ENCODE measurements around the gene RBBP7.

Gene RBBP7

GRCh38 chrX:16822723-16823122 lies 47.4 kb downstream of the RBBP7 start:
- H3K27ac ChIP-seq (ENCODE audit: low read length): no peak overlapping the region
- no peaks in the 10 kb centered on the region for H3K9me3 ChIP-seq (ENCODE audit: control insufficient read depth in 1 of 2, low read length in 2 of 2)
- H3K27me3 ChIP-seq (ENCODE audit: low read depth, low read length): no peaks in the 10 kb centered on the region
- H3K36me3 ChIP-seq (ENCODE audit: control insufficient read depth in 1 of 2, insufficient read depth in 2 of 2, low read length in 2 of 2): peaks cover 5 to 13% of the 10 kb centered on the region in 2 donors
- no peak overlapping the region for H3K4me3 ChIP-seq (ENCODE audit: low read depth in 1 of 2, low read length in 2 of 2)
- peaks cover 0 to 6% of the 10 kb centered on the region in 2 donors for H3K4me1 ChIP-seq (ENCODE audit: control insufficient read depth in 1 of 2, insufficient read depth in 2 of 2, low read length in 2 of 2)

GRCh38 chrX:16819634-16820033 lies 50.5 kb downstream of the RBBP7 start:
- no peaks in the 10 kb centered on the region for H3K4me1 ChIP-seq (ENCODE audit: control insufficient read depth in 1 of 2, insufficient read depth in 2 of 2, low read length in 2 of 2)
- no peaks in the 10 kb centered on the region for H3K9me3 ChIP-seq (ENCODE audit: control insufficient read depth in 1 of 2, low read length in 2 of 2)
- H3K4me3 ChIP-seq (ENCODE audit: low read depth in 1 of 2, low read length in 2 of 2): no peak overlapping the region
- peaks cover 5 to 13% of the 10 kb centered on the region in 2 donors for H3K36me3 ChIP-seq (ENCODE audit: control insufficient read depth in 1 of 2, insufficient read depth in 2 of 2, low read length in 2 of 2)
- H3K27ac ChIP-seq (ENCODE audit: low read length): no peak overlapping the region
- no peaks in the 10 kb centered on the region for H3K27me3 ChIP-seq (ENCODE audit: low read depth, low read length)

DNA sequence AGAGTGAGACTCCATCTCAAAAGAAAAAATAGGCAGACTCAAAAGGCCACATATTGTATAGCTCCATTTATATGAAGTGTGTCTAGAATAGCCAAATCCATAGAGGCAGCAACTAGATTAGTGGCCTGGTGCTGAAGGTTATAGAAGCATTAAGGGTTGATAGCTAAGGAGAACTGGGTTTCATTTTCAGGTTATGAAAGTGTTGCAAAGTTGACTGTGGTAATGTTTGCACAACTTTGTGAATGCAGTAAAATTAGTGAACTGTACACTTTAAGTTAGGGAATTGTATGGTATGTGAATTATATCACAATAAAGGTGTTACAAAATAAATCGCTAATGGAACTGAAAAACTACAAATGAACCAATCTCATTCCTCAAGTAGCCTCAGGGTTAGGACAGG lies 55.6 kb downstream of the RBBP7 start:
- Histone ChIP-seq H3K27ac (ENCODE audit: low read length) (no peak overlapping the region), H3K36me3 (ENCODE audit: control insufficient read depth in 1 of 2, insufficient read depth in 2 of 2, low read length in 2 of 2) (no peaks in the 10 kb centered on the region), H3K9me3 (ENCODE audit: control insufficient read depth in 1 of 2, low read length in 2 of 2) (no peaks in the 10 kb centered on the region), H3K4me3 (ENCODE audit: low read depth in 1 of 2, low read length in 2 of 2) (no peak overlapping the region), H3K27me3 (ENCODE audit: low read depth, low read length) (no peaks in the 10 kb centered on the region), H3K4me1 (ENCODE audit: control insufficient read depth in 1 of 2, insufficient read depth in 2 of 2, low read length in 2 of 2) (no peaks in the 10 kb centered on the region)

- Histone ChIP-seq H3K27me3 (ENCODE audit: low read depth, low read length) (no peaks in the 10 kb centered on the region), H3K27ac (ENCODE audit: low read length) (peak overlapping the region; percentile 39), H3K4me3 (ENCODE audit: low read depth in 1 of 2, low read length in 2 of 2) (peak overlapping the region; percentile 54 to 61), H3K36me3 (ENCODE audit: control insufficient read depth in 1 of 2, insufficient read depth in 2 of 2, low read length in 2 of 2) (no peaks in the 10 kb centered on the region), H3K9me3 (ENCODE audit: control insufficient read depth in 1 of 2, low read length in 2 of 2) (no peaks in the 10 kb centered on the region), H3K4me1 (ENCODE audit: control insufficient read depth in 1 of 2, insufficient read depth in 2 of 2, low read length in 2 of 2) (peaks cover 0 to 5% of the 10 kb centered on the region in 2 donors)
These were observed 62.1 kb downstream of the RBBP7 start for GRCh38 chrX:16807976-16808542.

DNA sequence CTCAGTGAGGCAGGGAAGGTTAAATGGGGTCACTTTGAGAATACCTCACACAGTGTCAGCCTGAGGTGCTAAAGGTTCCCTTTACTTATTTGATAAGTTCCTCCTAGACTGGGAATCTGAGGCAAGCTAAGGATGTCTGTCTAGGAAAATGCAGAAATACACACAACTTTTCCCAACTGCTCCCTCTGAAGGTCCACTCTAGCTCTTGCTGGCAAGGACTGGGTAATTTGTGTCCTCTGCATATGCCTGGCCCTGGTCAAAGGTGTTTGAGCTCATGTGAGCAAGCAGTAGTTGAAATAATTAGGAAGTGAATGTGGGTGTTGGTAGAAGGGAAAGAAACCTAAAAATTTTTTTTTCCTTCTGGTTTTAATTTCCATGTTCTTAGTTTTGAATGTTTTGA lies 62.6 kb downstream of the RBBP7 start:
- no peaks in the 10 kb centered on the region for H3K27me3 ChIP-seq (ENCODE audit: low read depth, low read length)
- H3K9me3 ChIP-seq (ENCODE audit: control insufficient read depth in 1 of 2, low read length in 2 of 2): no peaks in the 10 kb centered on the region
- H3K27ac ChIP-seq (ENCODE audit: low read length): peak overlapping the region; percentile 9
- no peaks in the 10 kb centered on the region for H3K36me3 ChIP-seq (ENCODE audit: control insufficient read depth in 1 of 2, insufficient read depth in 2 of 2, low read length in 2 of 2)
- peak overlapping the region; percentile 54 to 61 for H3K4me3 ChIP-seq (ENCODE audit: low read depth in 1 of 2, low read length in 2 of 2)
- peaks cover 0 to 5% of the 10 kb centered on the region in 2 donors for H3K4me1 ChIP-seq (ENCODE audit: control insufficient read depth in 1 of 2, insufficient read depth in 2 of 2, low read length in 2 of 2)

GRCh38 chrX:16804923-16805464 lies 65.2 kb downstream of the RBBP7 start:
- H3K9me3 ChIP-seq (ENCODE audit: control insufficient read depth in 1 of 2, low read length in 2 of 2): no peaks in the 10 kb centered on the region
- H3K36me3 ChIP-seq (ENCODE audit: control insufficient read depth in 1 of 2, insufficient read depth in 2 of 2, low read length in 2 of 2): no peaks in the 10 kb centered on the region
- H3K27me3 ChIP-seq (ENCODE audit: low read depth, low read length): no peaks in the 10 kb centered on the region
- H3K4me1 ChIP-seq (ENCODE audit: control insufficient read depth in 1 of 2, insufficient read depth in 2 of 2, low read length in 2 of 2): peaks cover 0 to 5% of the 10 kb centered on the region in 2 donors
- H3K4me3 ChIP-seq (ENCODE audit: low read depth in 1 of 2, low read length in 2 of 2): no peak overlapping the region
- no peak overlapping the region for H3K27ac ChIP-seq (ENCODE audit: low read length)

DNA sequence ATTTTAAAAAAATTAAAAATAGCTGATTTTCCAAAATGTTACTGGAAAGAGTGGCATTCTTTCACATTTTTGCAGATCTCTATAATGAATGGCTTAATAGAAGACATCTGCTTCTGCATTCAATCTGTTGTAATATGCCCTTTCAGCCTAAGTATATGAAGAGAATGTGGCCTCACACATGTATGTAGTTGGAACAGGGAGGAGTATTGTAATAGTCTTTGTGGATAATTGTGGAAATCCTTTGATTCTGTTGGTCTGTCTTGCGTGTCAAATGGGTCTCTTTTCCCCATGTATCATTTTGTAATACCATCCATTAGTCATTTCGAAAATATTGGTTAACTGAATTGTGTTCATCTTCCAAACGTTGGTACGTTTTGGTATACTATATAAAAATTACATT lies 72.3 kb downstream of the RBBP7 start:
- Histone ChIP-seq H3K9me3 (ENCODE audit: control insufficient read depth in 1 of 2, low read length in 2 of 2) (no peaks in the 10 kb centered on the region), H3K4me3 (ENCODE audit: low read depth in 1 of 2, low read length in 2 of 2) (no peak overlapping the region), H3K4me1 (ENCODE audit: control insufficient read depth in 1 of 2, insufficient read depth in 2 of 2, low read length in 2 of 2) (no peaks in the 10 kb centered on the region), H3K27ac (ENCODE audit: low read length) (no peak overlapping the region), H3K27me3 (ENCODE audit: low read depth, low read length) (no peaks in the 10 kb centered on the region), H3K36me3 (ENCODE audit: control insufficient read depth in 1 of 2, insufficient read depth in 2 of 2, low read length in 2 of 2) (no peaks in the 10 kb centered on the region)

DNA sequence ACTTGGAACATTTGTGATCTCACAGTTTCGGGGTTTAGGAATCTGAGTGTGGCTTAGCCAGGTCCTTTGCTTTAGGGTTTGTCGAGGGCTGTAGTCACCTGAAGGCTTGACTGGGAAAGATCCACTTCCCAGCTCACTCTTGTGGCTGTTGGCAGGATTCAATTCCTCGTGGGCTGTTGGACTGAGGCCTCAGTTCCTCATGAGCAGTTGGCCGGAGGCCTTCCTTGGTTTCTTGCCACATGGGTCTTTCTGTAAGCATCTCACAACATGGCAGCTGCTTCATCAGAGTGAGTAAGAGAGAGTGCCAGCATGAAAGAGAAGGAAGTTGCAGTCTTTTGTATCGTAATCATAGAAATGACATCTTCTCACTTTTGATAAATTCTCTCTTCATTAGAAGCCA lies 72.8 kb downstream of the RBBP7 start:
- no peak overlapping the region for H3K4me3 ChIP-seq (ENCODE audit: low read depth in 1 of 2, low read length in 2 of 2)
- H3K27ac ChIP-seq (ENCODE audit: low read length): no peak overlapping the region
- H3K9me3 ChIP-seq (ENCODE audit: control insufficient read depth in 1 of 2, low read length in 2 of 2): no peaks in the 10 kb centered on the region
- no peaks in the 10 kb centered on the region for H3K27me3 ChIP-seq (ENCODE audit: low read depth, low read length)
- H3K4me1 ChIP-seq (ENCODE audit: control insufficient read depth in 1 of 2, insufficient read depth in 2 of 2, low read length in 2 of 2): no peaks in the 10 kb centered on the region
- H3K36me3 ChIP-seq (ENCODE audit: control insufficient read depth in 1 of 2, insufficient read depth in 2 of 2, low read length in 2 of 2): no peaks in the 10 kb centered on the region

- Histone ChIP-seq H3K4me1 (ENCODE audit: control insufficient read depth in 1 of 2, insufficient read depth in 2 of 2, low read length in 2 of 2) (no peaks in the 10 kb centered on the region), H3K9me3 (ENCODE audit: control insufficient read depth in 1 of 2, low read length in 2 of 2) (no peaks in the 10 kb centered on the region), H3K4me3 (ENCODE audit: low read depth in 1 of 2, low read length in 2 of 2) (no peak overlapping the region), H3K27me3 (ENCODE audit: low read depth, low read length) (no peaks in the 10 kb centered on the region), H3K36me3 (ENCODE audit: control insufficient read depth in 1 of 2, insufficient read depth in 2 of 2, low read length in 2 of 2) (no peaks in the 10 kb centered on the region), H3K27ac (ENCODE audit: low read length) (no peak overlapping the region)
These were observed 73.9 kb downstream of the RBBP7 start for GRCh38 chrX:16796298-16796697.
